Measurements from ENCODE around the gene KCTD17. TPM values are rescaled to one million over a fixed set of nuclear protein-coding genes. Genes with fewer than 3 reads are reported as not detected.

Gene KCTD17
- total and polyA plus RNA-seq, 4 donors = 2.0 to 5.2 (median 3.7) TPM

DNA sequence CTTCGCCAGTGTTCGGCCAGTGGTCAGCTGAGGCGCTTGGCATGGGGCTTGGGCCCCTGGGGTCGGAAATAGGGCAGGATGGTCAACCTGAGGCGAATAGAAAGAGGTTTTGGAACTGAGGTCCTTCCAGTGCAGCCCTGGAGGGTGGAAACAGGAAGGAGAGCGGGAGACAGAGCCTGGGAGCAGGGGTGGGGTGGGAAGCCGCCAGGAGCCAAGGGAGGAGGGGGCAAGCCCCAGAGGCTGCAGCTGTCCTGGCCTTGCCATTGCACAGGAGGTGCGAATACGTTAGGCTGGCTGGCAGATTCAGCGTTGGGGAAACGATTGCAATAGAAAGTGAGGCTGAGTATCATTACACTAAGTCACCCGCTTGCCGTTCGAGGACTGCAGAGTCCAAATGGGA is 13.9 kb upstream of the KCTD17 start:
- H3K4me3 ChIP-seq (ENCODE audit: low read depth in 1 of 3, low read length in 3 of 3) = no peak overlapping the region
- DNase-seq (ENCODE audit: low spot score) = no peak
- no peaks in the 10 kb centered on the region for H3K36me3 ChIP-seq (ENCODE audit: control insufficient read depth in 4 of 4, insufficient read depth in 3 of 4, low read depth in 1 of 4, low read length in 3 of 4)
- WGBS = 73% methylated on average over 14 of the region's 14 CpGs
- no peak overlapping the region for H3K9ac ChIP-seq (ENCODE audit: low read depth in 1 of 2, low read length in 2 of 2)
- no peaks in the 10 kb centered on the region for H3K27me3 ChIP-seq (ENCODE audit: control insufficient read depth in 4 of 4, insufficient read depth in 4 of 4, low read length in 3 of 4)
- TF ChIP-seq FOXA1 (IDR thresholded peaks at IDR 0.05) (no peak), SP1 (IDR thresholded peaks at IDR 0.05) (no peak), HNF4G (IDR thresholded peaks at IDR 0.05) (no peak), REST (IDR thresholded peaks at IDR 0.05) (no peak), JUND (IDR thresholded peaks at IDR 0.05) (no peak), YY1 (IDR thresholded peaks at IDR 0.05) (no peak), NR2F2 (IDR thresholded peaks at IDR 0.05) (no peak), FOXA2 (IDR thresholded peaks at IDR 0.05) (no peak), HNF4A (conservative IDR thresholded peaks at IDR 0.05) (no peak), RXRA (IDR thresholded peaks at IDR 0.05) (no peak)
- TF ChIP-seq, protein P1, sequence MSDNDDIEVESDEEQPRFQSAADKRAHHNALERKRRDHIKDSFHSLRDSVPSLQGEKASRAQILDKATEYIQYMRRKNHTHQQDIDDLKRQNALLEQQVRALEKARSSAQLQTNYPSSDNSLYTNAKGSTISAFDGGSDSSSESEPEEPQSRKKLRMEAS (IDR thresholded peaks at IDR 0.05) = no peak
- no peak overlapping the region for H3K27ac ChIP-seq (ENCODE audit: low read depth in 1 of 2, low read length in 2 of 2)
- no peaks in the 10 kb centered on the region for H3K9me3 ChIP-seq (ENCODE audit: control insufficient read depth in 4 of 4, low read length in 3 of 4)
- H3K4me1 ChIP-seq (ENCODE audit: control insufficient read depth in 4 of 4, insufficient read depth in 4 of 4, low read length in 3 of 4) = peaks cover 3 to 45% (median 31%) of the 10 kb centered on the region in 4 donors

- Histone ChIP-seq H3K27ac (ENCODE audit: low read depth in 1 of 2, low read length in 2 of 2) (no peak overlapping the region), H3K4me3 (ENCODE audit: low read depth in 1 of 3, low read length in 3 of 3) (no peak overlapping the region), H3K27me3 (ENCODE audit: control insufficient read depth in 4 of 4, insufficient read depth in 4 of 4, low read length in 3 of 4) (no peaks in the 10 kb centered on the region), H3K9me3 (ENCODE audit: control insufficient read depth in 4 of 4, low read length in 3 of 4) (no peaks in the 10 kb centered on the region), H3K36me3 (ENCODE audit: control insufficient read depth in 4 of 4, insufficient read depth in 3 of 4, low read depth in 1 of 4, low read length in 3 of 4) (no peaks in the 10 kb centered on the region), H3K4me1 (ENCODE audit: control insufficient read depth in 4 of 4, insufficient read depth in 4 of 4, low read length in 3 of 4) (peaks cover 8 to 45% (median 34%) of the 10 kb centered on the region in 4 donors), H3K9ac (ENCODE audit: low read depth in 1 of 2, low read length in 2 of 2) (no peak overlapping the region)
- TF ChIP-seq CTCF (IDR thresholded peaks at IDR 0.05; ENCODE audit: low read depth, low read length, missing input control) (no peak), NR2F2 (IDR thresholded peaks at IDR 0.05) (no peak), FOXA1 (IDR thresholded peaks at IDR 0.05) (no peak), FOXA2 (IDR thresholded peaks at IDR 0.05) (no peak), EGR1 (IDR thresholded peaks at IDR 0.05; ENCODE audit: low read depth in 2 of 2) (no peak), SP1 (IDR thresholded peaks at IDR 0.05) (no peak), RAD21 (IDR thresholded peaks at IDR 0.05) (no peak), YY1 (IDR thresholded peaks at IDR 0.05) (no peak), ZBTB33 (IDR thresholded peaks at IDR 0.05) (no peak), RXRA (IDR thresholded peaks at IDR 0.05) (no peak)
- DNase-seq (ENCODE audit: low spot score) = no peak
- WGBS = 94% methylated on average over 2 of the region's 2 CpGs
Measured at GRCh38 chr22:37039466-37039865, 12.1 kb upstream of the KCTD17 start.
